Left hindlimb (tissue), 1 donor: Measurements from ENCODE around the gene CREBBP.

Source experiments
- DNase-seq: peaks from one replicate; pipeline ENCODE4 v3.0.0-alpha.2; 2018

CREBBP gene

GRCh38 chr16:3761375-3762106, 119.0 kb downstream of the CREBBP start:
- DNase-seq, result no peak

GRCh38 chr16:3760518-3760917, 120.0 kb downstream of the CREBBP start:
- no peak for DNase-seq

- DNase-seq, result no peak
These were observed 120.8 kb downstream of the CREBBP start for GRCh38 chr16:3759736-3760135.

GRCh38 chr16:3756113-3756512, 124.4 kb downstream of the CREBBP start:
- DNase-seq, result no peak

GRCh38 chr16:3755249-3755648, 125.3 kb downstream of the CREBBP start:
- no peak for DNase-seq

- DNase-seq, result no peak
These were observed 125.7 kb downstream of the CREBBP start for GRCh38 chr16:3754772-3755171.

- DNase-seq, result no peak
These were observed 126.3 kb downstream of the CREBBP start for GRCh38 chr16:3754081-3754703.

GRCh38 chr16:3752984-3753383, 127.5 kb downstream of the CREBBP start:
- DNase-seq, result no peak

- DNase-seq, result no peak
These were observed 128.6 kb downstream of the CREBBP start for GRCh38 chr16:3751878-3752277.

- no peak for DNase-seq
These were observed 132.2 kb downstream of the CREBBP start for GRCh38 chr16:3748307-3748706.

- no peak for DNase-seq
These were observed 134.7 kb downstream of the CREBBP start for GRCh38 chr16:3745751-3746355.

- no peak for DNase-seq
These were observed 136.5 kb downstream of the CREBBP start for GRCh38 chr16:3744018-3744417.

GRCh38 chr16:3740934-3741333, 139.6 kb downstream of the CREBBP start:
- DNase-seq, result no peak

- DNase-seq, result no peak
These were observed 140.3 kb downstream of the CREBBP start for GRCh38 chr16:3740186-3740585.

GRCh38 chr16:3739636-3740035, 140.9 kb downstream of the CREBBP start:
- no peak for DNase-seq

- DNase-seq, result no peak
These were observed 142.0 kb downstream of the CREBBP start for GRCh38 chr16:3738541-3738940.

- no peak for DNase-seq
These were observed 142.4 kb downstream of the CREBBP start for GRCh38 chr16:3738128-3738527.

GRCh38 chr16:3737181-3737580, 143.3 kb downstream of the CREBBP start:
- DNase-seq, result no peak

GRCh38 chr16:3736116-3736515, 144.4 kb downstream of the CREBBP start:
- no peak for DNase-seq

GRCh38 chr16:3735541-3735940, 145.0 kb downstream of the CREBBP start:
- DNase-seq, result no peak

- DNase-seq, result no peak
These were observed 145.7 kb downstream of the CREBBP start for GRCh38 chr16:3734758-3735221.

GRCh38 chr16:3734084-3734757, 146.3 kb downstream of the CREBBP start:
- DNase-seq, result no peak

GRCh38 chr16:3732171-3732570, 148.3 kb downstream of the CREBBP start:
- no peak for DNase-seq
